ENCODE data around the gene AFF4. TPM values are rescaled to one million over a fixed set of nuclear protein-coding genes. Genes with fewer than 3 reads are reported as not detected.
A peak's percentile ranks its signal among the peaks of the same experiment; 100 is the strongest.

Gene AFF4
- total and polyA plus RNA-seq, 9 of the 15 experiments (the other 6 are each of a cell fraction or from before 2014, with no cell fraction given): 1.7 to 25.8 (median 17.9) TPM

DNA sequence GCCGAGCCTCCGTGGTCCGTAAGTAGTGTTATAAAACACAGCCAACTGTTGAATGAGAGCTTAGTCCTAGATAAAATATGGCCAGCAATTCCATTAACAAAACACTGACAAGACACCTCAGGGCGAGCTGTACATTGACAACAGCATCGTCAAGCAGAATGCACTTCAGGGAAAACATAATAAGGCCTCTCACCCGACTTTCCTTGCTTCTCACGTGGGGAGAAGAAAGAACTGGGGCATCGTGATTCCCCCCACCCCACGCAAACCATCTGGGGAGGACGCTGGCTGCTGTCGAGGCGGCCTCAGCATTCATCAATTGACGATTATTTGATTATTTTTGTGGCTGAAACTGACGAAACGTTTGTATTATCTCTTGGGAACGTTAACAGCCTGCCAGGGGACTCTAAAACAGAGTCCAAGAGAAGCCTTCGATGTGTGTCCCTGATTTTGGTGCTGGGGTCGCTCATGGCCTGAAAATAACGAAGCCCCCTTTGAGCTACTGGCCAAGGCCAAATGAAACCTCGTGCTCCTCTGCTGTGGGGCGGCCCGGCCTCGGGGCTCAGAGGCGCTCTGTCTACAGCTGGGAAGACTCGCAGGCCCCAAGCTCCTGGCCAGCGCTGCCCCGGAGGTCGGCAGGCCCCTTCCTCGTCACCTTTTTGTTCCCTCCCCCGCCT lies 97.6 kb downstream of the AFF4 start (continued):
- no peak for TF ChIP-seq ZNF589 (CRISPR knock-in tag; IDR thresholded peaks at IDR 0.05; ENCODE audit: low read depth)
- no peak for TF ChIP-seq ZKSCAN3 (CRISPR knock-in tag; IDR thresholded peaks at IDR 0.05)
- TF ChIP-seq ZNF282 (CRISPR knock-in tag; IDR thresholded peaks at IDR 0.05): no peak
- no peak for TF ChIP-seq KDM1A (IDR thresholded peaks at IDR 0.05)
- no peak for TF ChIP-seq MBD2 (IDR thresholded peaks at IDR 0.05; ENCODE audit: borderline replicate concordance, low read depth)
- TF ChIP-seq, protein P1, sequence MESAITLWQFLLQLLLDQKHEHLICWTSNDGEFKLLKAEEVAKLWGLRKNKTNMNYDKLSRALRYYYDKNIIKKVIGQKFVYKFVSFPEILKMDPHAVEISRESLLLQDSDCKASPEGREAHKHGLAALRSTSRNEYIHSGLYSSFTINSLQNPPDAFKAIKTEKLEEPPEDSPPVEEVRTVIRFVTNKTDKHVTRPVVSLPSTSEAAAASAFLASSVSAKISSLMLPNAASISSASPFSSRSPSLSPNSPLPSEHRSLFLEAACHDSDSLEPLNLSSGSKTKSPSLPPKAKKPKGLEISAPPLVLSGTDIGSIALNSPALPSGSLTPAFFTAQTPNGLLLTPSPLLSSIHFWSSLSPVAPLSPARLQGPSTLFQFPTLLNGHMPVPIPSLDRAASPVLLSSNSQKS (CRISPR knock-in tag; IDR thresholded peaks at IDR 0.05): no peak
- 0 out of 2 replicates have a peak, but pooled peaks have one; percentile 19 for TF ChIP-seq CHD2 (IDR thresholded peaks at IDR 0.05; ENCODE audit: low read depth, low read length)
- TF ChIP-seq DPF2 (IDR thresholded peaks at IDR 0.05): peak; percentile 39; the same call in 1 of the 2 replicates
- TF ChIP-seq KLF10 (CRISPR knock-in tag; IDR thresholded peaks at IDR 0.05): no peak
- peak; percentile 12 to 72; a peak in 2 of 4 replicates for TF ChIP-seq TEAD1 (CRISPR knock-in tag; IDR thresholded peaks at IDR 0.05)
- TF ChIP-seq SRSF7 (optimal IDR thresholded peaks at IDR 0.05; ENCODE audit: low read depth, low read length): no peak
- TF ChIP-seq, protein P2, sequence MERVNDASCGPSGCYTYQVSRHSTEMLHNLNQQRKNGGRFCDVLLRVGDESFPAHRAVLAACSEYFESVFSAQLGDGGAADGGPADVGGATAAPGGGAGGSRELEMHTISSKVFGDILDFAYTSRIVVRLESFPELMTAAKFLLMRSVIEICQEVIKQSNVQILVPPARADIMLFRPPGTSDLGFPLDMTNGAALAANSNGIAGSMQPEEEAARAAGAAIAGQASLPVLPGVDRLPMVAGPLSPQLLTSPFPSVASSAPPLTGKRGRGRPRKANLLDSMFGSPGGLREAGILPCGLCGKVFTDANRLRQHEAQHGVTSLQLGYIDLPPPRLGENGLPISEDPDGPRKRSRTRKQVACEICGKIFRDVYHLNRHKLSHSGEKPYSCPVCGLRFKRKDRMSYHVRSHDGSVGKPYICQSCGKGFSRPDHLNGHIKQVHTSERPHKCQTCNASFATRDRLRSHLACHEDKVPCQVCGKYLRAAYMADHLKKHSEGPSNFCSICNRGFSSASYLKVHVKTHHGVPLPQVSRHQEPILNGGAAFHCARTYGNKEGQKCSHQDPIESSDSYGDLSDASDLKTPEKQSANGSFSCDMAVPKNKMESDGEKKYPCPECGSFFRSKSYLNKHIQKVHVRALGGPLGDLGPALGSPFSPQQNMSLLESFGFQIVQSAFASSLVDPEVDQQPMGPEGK (CRISPR knock-in tag; IDR thresholded peaks at IDR 0.05; ENCODE audit: borderline replicate concordance): no peak
- TF ChIP-seq NUFIP1 (IDR thresholded peaks at IDR 0.05; ENCODE audit: partially characterized antibody): no peak
- no peak for TF ChIP-seq CBX5 (IDR thresholded peaks at IDR 0.05; ENCODE audit: borderline replicate concordance, low read depth)
- no peak for TF ChIP-seq FOSL1 (tag; conservative IDR thresholded peaks at IDR 0.05)
- TF ChIP-seq TCF3 (CRISPR knock-in tag; IDR thresholded peaks at IDR 0.05): no peak
- TF ChIP-seq, protein P3, sequence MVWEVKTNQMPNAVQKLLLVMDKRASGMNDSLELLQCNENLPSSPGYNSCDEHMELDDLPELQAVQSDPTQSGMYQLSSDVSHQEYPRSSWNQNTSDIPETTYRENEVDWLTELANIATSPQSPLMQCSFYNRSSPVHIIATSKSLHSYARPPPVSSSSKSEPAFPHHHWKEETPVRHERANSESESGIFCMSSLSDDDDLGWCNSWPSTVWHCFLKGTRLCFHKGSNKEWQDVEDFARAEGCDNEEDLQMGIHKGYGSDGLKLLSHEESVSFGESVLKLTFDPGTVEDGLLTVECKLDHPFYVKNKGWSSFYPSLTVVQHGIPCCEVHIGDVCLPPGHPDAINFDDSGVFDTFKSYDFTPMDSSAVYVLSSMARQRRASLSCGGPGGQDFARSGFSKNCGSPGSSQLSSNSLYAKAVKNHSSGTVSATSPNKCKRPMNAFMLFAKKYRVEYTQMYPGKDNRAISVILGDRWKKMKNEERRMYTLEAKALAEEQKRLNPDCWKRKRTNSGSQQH (CRISPR knock-in tag; IDR thresholded peaks at IDR 0.05): no peak
- TF ChIP-seq ZBTB7A (IDR thresholded peaks at IDR 0.05; ENCODE audit: borderline replicate concordance, control insufficient read depth, low read depth, low read length): no peak
- TF ChIP-seq BDP1 (IDR thresholded peaks at IDR 0.05; ENCODE audit: insufficient read depth, insufficient read length): no peak
- TF ChIP-seq RFX1 (IDR thresholded peaks at IDR 0.05): no peak
- TF ChIP-seq ZSCAN29 (IDR thresholded peaks at IDR 0.05): no peak
- no peak for TF ChIP-seq KLF6 (CRISPR knock-in tag; IDR thresholded peaks at IDR 0.05; ENCODE audit: borderline replicate concordance)
- TF ChIP-seq KLF16 (IDR thresholded peaks at IDR 0.05): no peak
- TF ChIP-seq, protein P4, sequence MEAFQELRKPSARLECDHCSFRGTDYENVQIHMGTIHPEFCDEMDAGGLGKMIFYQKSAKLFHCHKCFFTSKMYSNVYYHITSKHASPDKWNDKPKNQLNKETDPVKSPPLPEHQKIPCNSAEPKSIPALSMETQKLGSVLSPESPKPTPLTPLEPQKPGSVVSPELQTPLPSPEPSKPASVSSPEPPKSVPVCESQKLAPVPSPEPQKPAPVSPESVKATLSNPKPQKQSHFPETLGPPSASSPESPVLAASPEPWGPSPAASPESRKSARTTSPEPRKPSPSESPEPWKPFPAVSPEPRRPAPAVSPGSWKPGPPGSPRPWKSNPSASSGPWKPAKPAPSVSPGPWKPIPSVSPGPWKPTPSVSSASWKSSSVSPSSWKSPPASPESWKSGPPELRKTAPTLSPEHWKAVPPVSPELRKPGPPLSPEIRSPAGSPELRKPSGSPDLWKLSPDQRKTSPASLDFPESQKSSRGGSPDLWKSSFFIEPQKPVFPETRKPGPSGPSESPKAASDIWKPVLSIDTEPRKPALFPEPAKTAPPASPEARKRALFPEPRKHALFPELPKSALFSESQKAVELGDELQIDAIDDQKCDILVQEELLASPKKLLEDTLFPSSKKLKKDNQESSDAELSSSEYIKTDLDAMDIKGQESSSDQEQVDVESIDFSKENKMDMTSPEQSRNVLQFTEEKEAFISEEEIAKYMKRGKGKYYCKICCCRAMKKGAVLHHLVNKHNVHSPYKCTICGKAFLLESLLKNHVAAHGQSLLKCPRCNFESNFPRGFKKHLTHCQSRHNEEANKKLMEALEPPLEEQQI (IDR thresholded peaks at IDR 0.05): no peak
- TF ChIP-seq GATAD2A (IDR thresholded peaks at IDR 0.05): 0 out of 2 replicates have a peak, but pooled peaks have one; percentile 20

Measured in K562 (cell line).